OCI-M2 (cell line): ENCODE measurements around the gene CENPP.

Experiments used
- DNase-seq: peaks from one replicate; lab custom pipeline; 2025; ENCODE audit not compliant: unreplicated experiment; lab: John Stamatoyannopoulos, UW

Gene CENPP

DNA sequence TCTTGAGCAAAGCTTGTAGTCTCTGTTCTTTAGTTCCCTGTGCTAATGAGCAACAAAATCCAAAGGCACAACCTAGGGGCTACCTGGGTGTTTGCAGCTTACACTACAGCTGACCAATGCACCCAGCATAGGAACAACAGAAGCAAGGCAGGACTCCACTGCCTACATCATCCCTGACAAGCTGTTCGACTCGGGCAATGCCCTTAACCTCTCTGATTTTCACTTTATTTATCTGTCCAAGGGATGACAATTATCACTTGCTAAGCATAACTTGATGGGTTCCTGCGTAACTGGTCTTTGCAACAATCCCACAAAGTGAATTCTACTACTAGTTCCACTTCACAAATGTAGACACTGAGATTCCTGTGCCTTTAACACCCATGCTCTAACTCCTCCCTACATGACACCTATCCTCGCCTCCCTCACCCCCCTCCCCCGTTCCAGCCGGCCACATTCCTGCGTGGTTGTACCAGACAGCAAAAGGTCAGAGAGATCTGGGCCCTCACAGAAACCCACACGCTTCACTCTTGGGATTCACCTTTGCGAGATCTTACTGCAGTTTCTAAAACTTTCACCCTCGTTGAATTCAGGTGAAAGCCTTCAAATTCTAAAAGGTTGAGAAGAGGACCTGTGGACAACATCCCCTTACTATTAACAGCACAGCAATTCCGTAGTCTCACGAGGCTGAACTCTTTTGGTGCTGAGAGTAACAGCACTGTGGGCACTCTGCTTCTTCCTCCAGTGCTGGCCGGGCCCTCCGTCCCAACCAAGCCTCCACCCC is 343.2 kb downstream of the CENPP start:
- no peak for DNase-seq

DNA sequence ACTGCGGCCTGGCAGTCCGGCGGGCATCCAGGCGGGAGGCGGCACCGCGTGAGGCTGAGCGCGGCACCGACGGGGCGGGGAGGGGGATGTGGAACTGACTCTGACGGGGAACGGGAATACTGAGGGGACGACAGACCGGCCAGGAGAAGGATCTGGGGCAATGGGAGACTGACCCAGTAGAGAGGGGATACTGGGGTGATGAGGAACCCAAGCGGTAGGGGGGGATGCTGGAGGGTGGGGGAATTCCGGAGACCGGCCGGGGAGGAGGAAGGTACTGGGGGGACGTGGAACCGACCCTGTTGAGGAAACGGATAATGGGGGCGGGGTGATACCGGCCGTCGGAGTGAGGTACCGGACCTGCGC is 343.8 kb downstream of the CENPP start:
- no peak for DNase-seq
